Mucosa of descending colon (tissue), 3 donors: ENCODE results near the gene LRP1B. TPM values are rescaled to one million over a fixed set of nuclear protein-coding genes. Genes with fewer than 3 reads are reported as not detected.

Experiments used
- ATAC-seq: fragments of 200-7000 bp; cut with Tn5 transposase; one replicate; pipeline ENCODE4 v1.9.1; 2020; ENCODE audit warnings: mild to moderate bottlenecking, moderate library complexity
- DNase-seq, 3 donors: peaks; one replicate each; pipeline ENCODE4 v3.0.0-alpha.2; 2020
- H3K36me3 ChIP-seq: fragments of 200-600 bp; one replicate; pipeline ENCODE4 v1.8.0; 2021; ENCODE audit warnings: low read depth, mild to moderate bottlenecking
- H3K4me1 ChIP-seq: fragments of 200-600 bp; one replicate; pipeline ENCODE4 v1.8.0; 2021; ENCODE audit warnings: low read depth, mild to moderate bottlenecking
- H3K4me3 ChIP-seq: fragments of 200-600 bp; one replicate; pipeline ENCODE4 v1.8.0; 2021; ENCODE audit warnings: mild to moderate bottlenecking
- H3K9me3 ChIP-seq: fragments of 200-600 bp; one replicate; pipeline ENCODE4 v1.8.0; 2021; ENCODE audit warnings: mild to moderate bottlenecking
- CTCF ChIP-seq: fragments of 200-600 bp; IDR thresholded peaks from one replicate; pipeline ENCODE4 v1.8.0; 2022; ENCODE audit warnings: antibody characterized with exemption, mild to moderate bottlenecking
- intact Hi-C, 2 donors: fragments of 100-400 bp; cut with DNase I in 1 of 2; cut with micrococcal nuclease in 1 of 2; formaldehyde crosslinking; loops; one replicate each; pipeline versions ENCODE4 v1.11.0 to v1.11.1; 2022; cut with DNase I, micrococcal nuclease
- total RNA-seq, 3 donors: library from RNA; stranded (reverse); fragmentation: NEBNext Ultra II Directional in 2 of 3; extraction: Animal tissue kit (Norgen Biotek cat#: 25700) in 2 of 3; gene quantifications; one replicate each; pipeline versions ENCODE4 v1.2.1 to v1.2.4, GENCODE V29; 2021 to 2023
- donor health status: DM: no; HTN: no; CAD: no; lungs with moderate emphysema.
- donor health status: DM: no; HTN: no; CAD: no.
- donor health status: DM: no; HTN: yes; CAD: no.

Gene LRP1B
- total RNA-seq, 3 donors from 2014 or later = 0.12 to 1.6 (median 0.20) TPM

GRCh38 chr2:142037066-142037465 is 93.8 kb downstream of the LRP1B start:
- ATAC-seq (no peak), DNase-seq (no peak)
- TF ChIP-seq CTCF = no peak
- Histone ChIP-seq H3K4me3 (no peak overlapping the region), H3K4me1 (no peaks in the 10 kb centered on the region), H3K36me3 (no peaks in the 10 kb centered on the region), H3K9me3 (no peaks in the 10 kb centered on the region)
- intact Hi-C loops = no loop called here

GRCh38 chr2:142033393-142033792 is 97.4 kb downstream of the LRP1B start:
- H3K36me3 ChIP-seq = no peaks in the 10 kb centered on the region
- H3K4me1 ChIP-seq = no peaks in the 10 kb centered on the region
- ATAC-seq (no peak), DNase-seq (no peak)
- intact Hi-C loops = no loop called here
- TF ChIP-seq CTCF = no peak
- H3K4me3 ChIP-seq = no peak overlapping the region
- H3K9me3 ChIP-seq = no peaks in the 10 kb centered on the region

GRCh38 chr2:142031656-142032055 is 99.2 kb downstream of the LRP1B start:
- Histone ChIP-seq H3K4me1 (no peaks in the 10 kb centered on the region), H3K4me3 (no peak overlapping the region), H3K9me3 (no peaks in the 10 kb centered on the region), H3K36me3 (no peaks in the 10 kb centered on the region)
- no peak for TF ChIP-seq CTCF
- intact Hi-C loops = no loop called here
- DNase-seq (no peak), ATAC-seq (no peak)

- Histone ChIP-seq H3K4me3 (no peak overlapping the region), H3K4me1 (no peaks in the 10 kb centered on the region), H3K36me3 (no peaks in the 10 kb centered on the region), H3K9me3 (no peaks in the 10 kb centered on the region)
- ATAC-seq (no peak), DNase-seq (no peak)
- TF ChIP-seq CTCF = no peak
- intact Hi-C loops = no loop called here
Observed at GRCh38 chr2:142030735-142031134, 100.1 kb downstream of the LRP1B start.

- Histone ChIP-seq H3K9me3 (no peaks in the 10 kb centered on the region), H3K4me3 (no peak overlapping the region), H3K4me1 (no peaks in the 10 kb centered on the region), H3K36me3 (no peaks in the 10 kb centered on the region)
- intact Hi-C loops = no loop called here
- no peak for DNase-seq
- no peak for TF ChIP-seq CTCF
- no peak for ATAC-seq
Observed at GRCh38 chr2:142029974-142030373, 100.8 kb downstream of the LRP1B start.

- H3K4me3 ChIP-seq = no peak overlapping the region
- no peak for TF ChIP-seq CTCF
- no peak for DNase-seq
- ATAC-seq = no peak
- intact Hi-C loops = no loop called here
- no peaks in the 10 kb centered on the region for H3K9me3 ChIP-seq
- no peaks in the 10 kb centered on the region for H3K4me1 ChIP-seq
- no peaks in the 10 kb centered on the region for H3K36me3 ChIP-seq
Observed at GRCh38 chr2:142025394-142025793, 105.4 kb downstream of the LRP1B start.
